K562 (cell line): ENCODE data around the gene GNAL. TPM values are rescaled to one million over a fixed set of nuclear protein-coding genes. Genes with fewer than 3 reads are reported as not detected.

Experiments
- ARID2 ChIP-seq: fragments of 450-650 bp; IDR thresholded peaks from 2 replicates; pipeline ENCODE4 v1.6.1; 2017; ENCODE audit warnings: antibody characterized with exemption, mild to moderate bottlenecking
- CBFA2T3 ChIP-seq: fragments of 450-650 bp; IDR thresholded peaks from 2 replicates; pipeline ENCODE4 v1.6.1; 2017
- EHMT2 ChIP-seq: fragments of 450-650 bp; IDR thresholded peaks from 2 replicates; pipeline ENCODE4 v1.6.1; 2018; ENCODE audit warnings: antibody characterized with exemption
- ETV1 ChIP-seq: fragments of 450-650 bp; conservative IDR thresholded peaks from 2 replicates; pipeline ENCODE4 v1.6.1; 2016; ENCODE audit warnings: missing genetic modification characterization, control low read depth, low read depth, missing compliant biosample characterization
- IRF2 ChIP-seq: sonication (generic); formaldehyde crosslinking; IDR thresholded peaks from 2 replicates; pipeline ENCODE4 v1.8.1; 2022; ENCODE audit warnings: mild to moderate bottlenecking, missing genetic modification reagents
- MEF2D ChIP-seq: conservative IDR thresholded peaks from 2 replicates; pipeline ENCODE4 v1.6.1; 2016; ENCODE audit warnings: low read depth, missing genetic modification characterization, missing compliant biosample characterization
- NFIC ChIP-seq: fragments of 450-650 bp; IDR thresholded peaks from 2 replicates; pipeline ENCODE4 v1.6.1; 2017; ENCODE audit warnings: mild to moderate bottlenecking, inconsistent platforms
- RNF2 ChIP-seq: sonication (generic); IDR thresholded peaks from 2 replicates; pipeline ENCODE4 v1.6.1; 2016
- SNAPC5 ChIP-seq: fragments of 250-450 bp; sonication (Bioruptor Pico); IDR thresholded peaks from 2 replicates; pipeline ENCODE4 v1.8.0; 2021; ENCODE audit warnings: moderate library complexity, mild to moderate bottlenecking, inconsistent platforms
- SOX6 ChIP-seq: fragments of 450-650 bp; IDR thresholded peaks from 2 replicates; pipeline ENCODE4 v1.6.1; 2014; ENCODE audit warnings: mild to moderate bottlenecking
- SRF ChIP-seq, 2 experiments: fragments of 250-450, 450-650 bp in 1 of 2; sonication (Bioruptor Pico) in 1 of 2; sonication (generic) in 1 of 2; formaldehyde crosslinking; IDR thresholded peaks; 2 replicates each; pipeline versions ENCODE4 v1.5.0 to v1.5.1; 2020 to 2022; ENCODE audit warnings: mild to moderate bottlenecking in 1 of 2, missing genetic modification reagents in 1 of 2
- TOE1 ChIP-seq, 2 experiments: fragments of 450-650 bp in 1 of 2; sonication (generic) in 1 of 2; formaldehyde crosslinking in 1 of 2; IDR thresholded peaks; 2 replicates each; pipeline versions ENCODE4 v1.7.1 to v1.8.0; 2016 to 2022; ENCODE audit warnings: borderline replicate concordance in 2 of 2, mild to moderate bottlenecking in 2 of 2, antibody characterized with exemption in 1 of 2, inconsistent platforms in 1 of 2, low read depth in 1 of 2, missing genetic modification reagents in 1 of 2, moderate library complexity in 1 of 2
- ZBTB8A ChIP-seq: fragments of 450-650 bp; IDR thresholded peaks from 2 replicates; pipeline ENCODE4 v1.6.1; 2018; ENCODE audit warnings: mild to moderate bottlenecking, moderate library complexity; ENCODE audit not compliant: partially characterized antibody
- ZBTB9 ChIP-seq: fragments of 450-650 bp; formaldehyde crosslinking; IDR thresholded peaks from 2 replicates; pipeline ENCODE4 v1.4.0; 2020; ENCODE audit warnings: mild to moderate bottlenecking, moderate library complexity
- ZNF518B ChIP-seq: fragments of 250-450 bp; sonication (Bioruptor Pico); IDR thresholded peaks from 2 replicates; pipeline ENCODE4 v1.5.0; 2021; ENCODE audit warnings: mild to moderate bottlenecking, moderate library complexity
- polyA plus RNA-seq, 8 experiments: library from polyadenylated mRNA; depleted of rRNA in 4 of 8; stranded (reverse) in 5 of 8; unstranded in 3 of 8; fragments of >200 nt; fragmentation: Nextera tagmentation in 2 of 8; fragmentation: Illumina TruSeq in 1 of 8; extraction: Ambion mirVana in 2 of 8; extraction: Trizol in 1 of 8; gene quantifications; 2 replicates each; pipeline versions ENCODE4 v1.2.1 to v1.2.3, GENCODE V29; 2011 to 2014; ENCODE audit warnings: inconsistent platforms in 1 of 8, missing spikeins in 1 of 8
- total RNA-seq, 7 experiments: library from RNA; depleted of rRNA in 6 of 7; stranded (reverse); fragments of >200 nt in 6 of 7; fragmentation: Illumina TruSeq in 2 of 7; extraction: Trizol in 2 of 7; gene quantifications; 2 replicates each; pipeline versions ENCODE4 v1.2.1 to v1.2.3, GENCODE V29; 2011 to 2021; ENCODE audit warnings: low replicate concordance in 1 of 7

The GNAL gene
- total and polyA plus RNA-seq, 9 of the 15 experiments (the other 6 are each of a cell fraction or from before 2014, with no cell fraction given) = under 0.01 to 0.10 (median 0.01) TPM; not detected in 5

- TF ChIP-seq SNAPC5 (CRISPR knock-in tag) (no peak), SRF (CRISPR knock-in tag; IDR thresholded peaks at IDR 0.05) (no peak), IRF2 (CRISPR knock-in tag) (no peak), TOE1 (IDR thresholded peaks at IDR 0.05; ENCODE audit: borderline replicate concordance) (no peak), TOE1 (CRISPR knock-in tag; IDR thresholded peaks at IDR 0.05; ENCODE audit: borderline replicate concordance, low read depth) (no peak), ETV1 (tag) (no peak), ZBTB9 (CRISPR knock-in tag) (no peak), RNF2 (no peak), ARID2 (no peak), EHMT2 (no peak), NFIC (no peak), ZNF518B (no peak), SOX6 (no peak), CBFA2T3 (no peak), ZBTB8A (no peak), MEF2D (no peak)
Measured at GRCh38 chr18:11775436-11776174, 86.5 kb downstream of the GNAL start (continued).
